ENCODE results near the gene KIF4A. TPM values are rescaled to one million over a fixed set of nuclear protein-coding genes. Genes with fewer than 3 reads are reported as not detected.
"Not testable (repeated sequence)": the region's sequence is repeated elsewhere in the genome, so short reads cannot be mapped to it uniquely, and the experiment has no call there.

Gene KIF4A
- total RNA-seq, 1 experiment from 2014 or later = 35.8 TPM

GRCh38 chrX:70386235-70386634, 96.3 kb downstream of the KIF4A start:
- no TSS peak for BruUV-seq (replicated peaks)
- TF ChIP-seq EZH2 (IDR thresholded peaks at IDR 0.05; ENCODE audit: low read length, unreplicated experiment) (no peak), EZH2phosphoT487 (IDR thresholded peaks at IDR 0.05; ENCODE audit: borderline replicate concordance, low read length) (no peak), CTCF (conservative IDR thresholded peaks at IDR 0.05; ENCODE audit: low read depth, low read length) (no peak)

DNA sequence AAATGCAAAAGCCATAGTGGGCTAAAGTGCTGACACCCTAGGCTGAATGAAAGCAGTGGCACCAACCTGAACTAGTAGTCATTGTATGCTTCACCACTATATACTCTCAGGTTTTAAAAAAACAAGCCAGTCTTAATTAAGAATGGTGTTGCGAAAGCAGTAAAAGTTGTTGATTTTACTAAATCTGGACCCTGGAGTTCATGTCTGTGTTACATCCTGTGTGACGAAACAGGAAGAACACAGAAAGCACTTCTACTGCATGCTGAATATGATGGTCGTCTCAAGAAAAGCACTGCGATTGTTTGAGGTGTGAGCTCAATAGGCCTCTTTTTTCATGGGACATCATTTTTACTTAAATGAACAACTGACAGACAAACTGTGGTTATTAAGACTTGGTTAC, 109.0 kb downstream of the KIF4A start:
- H3K79me2 ChIP-seq (ENCODE audit: low read length) = no peaks in the 10 kb centered on the region
- TF ChIP-seq CTCF (conservative IDR thresholded peaks at IDR 0.05; ENCODE audit: low read depth, low read length) (no peak), EZH2phosphoT487 (IDR thresholded peaks at IDR 0.05; ENCODE audit: borderline replicate concordance, low read length) (no peak), EZH2 (IDR thresholded peaks at IDR 0.05; ENCODE audit: low read length, unreplicated experiment) (no peak)
- no peak overlapping the region for H3K4me3 ChIP-seq (ENCODE audit: low read length)
- H3F3A ChIP-seq (ENCODE audit: low read length, unreplicated experiment) = no peaks in the 10 kb centered on the region
- H3K4me1 ChIP-seq (ENCODE audit: insufficient read depth, low read length) = no peaks in the 10 kb centered on the region
- no peaks in the 10 kb centered on the region for H3K27me3 ChIP-seq (ENCODE audit: low read length)
- H3K27ac ChIP-seq (ENCODE audit: low read length) = no peak overlapping the region
- ATAC-seq = no peak
- BruUV-seq (replicated peaks) = no TSS peak
- ChIA-PET CTCF (no interaction called here), POLR2A (ENCODE audit: unreplicated experiment) (no interaction called here)
- no peaks in the 10 kb centered on the region for H4K20me1 ChIP-seq (ENCODE audit: low read length)
- H3K4me2 ChIP-seq (ENCODE audit: low read length) = no peak overlapping the region
- no peaks in the 10 kb centered on the region for H3K9me3 ChIP-seq (ENCODE audit: low read length)
- no peak overlapping the region for H3K9ac ChIP-seq (ENCODE audit: low read length)
- H3K36me3 ChIP-seq (ENCODE audit: low read depth, low read length) = peaks cover 32% of the 10 kb centered on the region
- H2AFZ ChIP-seq (ENCODE audit: low read length) = no peak overlapping the region
- intact Hi-C loops (cut with micrococcal nuclease) = no loop called here
- DNase-seq = no peak
- no peaks in the 10 kb centered on the region for H3K9me2 ChIP-seq (replicated peaks; ENCODE audit: low read length)

More at GRCh38 chrX:70386235-70386634, 96.3 kb downstream of the KIF4A start:
- H3K36me3 ChIP-seq (ENCODE audit: low read depth, low read length) = peaks cover 13% of the 10 kb centered on the region
- no peak for ATAC-seq
- POLR2A ChIA-PET (ENCODE audit: unreplicated experiment) = no interaction called here
- H3F3A ChIP-seq (ENCODE audit: low read length, unreplicated experiment) = no peaks in the 10 kb centered on the region
- no peak overlapping the region for H2AFZ ChIP-seq (ENCODE audit: low read length)
- H3K9ac ChIP-seq (ENCODE audit: low read length) = no peak overlapping the region
- H3K4me2 ChIP-seq (ENCODE audit: low read length) = no peak overlapping the region
- intact Hi-C loops (cut with micrococcal nuclease) = no loop called here
- no peaks in the 10 kb centered on the region for H3K9me2 ChIP-seq (replicated peaks; ENCODE audit: low read length)
- H3K27me3 ChIP-seq (ENCODE audit: low read length) = no peaks in the 10 kb centered on the region
- H4K20me1 ChIP-seq (ENCODE audit: low read length) = no peaks in the 10 kb centered on the region
- no peaks in the 10 kb centered on the region for H3K79me2 ChIP-seq (ENCODE audit: low read length)
- no peak overlapping the region for H3K27ac ChIP-seq (ENCODE audit: low read length)
- DNase-seq = no peak
- CTCF ChIA-PET = no interaction called here
- no peaks in the 10 kb centered on the region for H3K9me3 ChIP-seq (ENCODE audit: low read length)
- H3K4me3 ChIP-seq (ENCODE audit: low read length) = no peak overlapping the region
- H3K4me1 ChIP-seq (ENCODE audit: insufficient read depth, low read length) = no peaks in the 10 kb centered on the region

- CTCF ChIA-PET; H4K20me1 ChIP-seq (ENCODE audit: low read length): not testable (repeated sequence)
- H3K36me3 ChIP-seq (ENCODE audit: low read depth, low read length) = peaks cover 44% of the 10 kb centered on the region
Measured at GRCh38 chrX:70400181-70400580, 110.3 kb downstream of the KIF4A start.

More at GRCh38 chrX:70400181-70400580, 110.3 kb downstream of the KIF4A start:
- H3K79me2 ChIP-seq (ENCODE audit: low read length); H3K27me3 ChIP-seq (ENCODE audit: low read length); intact Hi-C loops (cut with micrococcal nuclease); H3K4me1 ChIP-seq (ENCODE audit: insufficient read depth, low read length); H3F3A ChIP-seq (ENCODE audit: low read length, unreplicated experiment); H3K4me2 ChIP-seq (ENCODE audit: low read length); H2AFZ ChIP-seq (ENCODE audit: low read length); H3K9me3 ChIP-seq (ENCODE audit: low read length); H3K4me3 ChIP-seq (ENCODE audit: low read length); BruUV-seq (replicated peaks); POLR2A ChIA-PET (ENCODE audit: unreplicated experiment); DNase-seq; H3K9ac ChIP-seq (ENCODE audit: low read length); H3K9me2 ChIP-seq (replicated peaks; ENCODE audit: low read length); ATAC-seq; H3K27ac ChIP-seq (ENCODE audit: low read length): not testable (repeated sequence)

Data from PC-3 (cell line).